Measurements from ENCODE around the gene IFT57.

- TF ChIP-seq, protein P1, sequence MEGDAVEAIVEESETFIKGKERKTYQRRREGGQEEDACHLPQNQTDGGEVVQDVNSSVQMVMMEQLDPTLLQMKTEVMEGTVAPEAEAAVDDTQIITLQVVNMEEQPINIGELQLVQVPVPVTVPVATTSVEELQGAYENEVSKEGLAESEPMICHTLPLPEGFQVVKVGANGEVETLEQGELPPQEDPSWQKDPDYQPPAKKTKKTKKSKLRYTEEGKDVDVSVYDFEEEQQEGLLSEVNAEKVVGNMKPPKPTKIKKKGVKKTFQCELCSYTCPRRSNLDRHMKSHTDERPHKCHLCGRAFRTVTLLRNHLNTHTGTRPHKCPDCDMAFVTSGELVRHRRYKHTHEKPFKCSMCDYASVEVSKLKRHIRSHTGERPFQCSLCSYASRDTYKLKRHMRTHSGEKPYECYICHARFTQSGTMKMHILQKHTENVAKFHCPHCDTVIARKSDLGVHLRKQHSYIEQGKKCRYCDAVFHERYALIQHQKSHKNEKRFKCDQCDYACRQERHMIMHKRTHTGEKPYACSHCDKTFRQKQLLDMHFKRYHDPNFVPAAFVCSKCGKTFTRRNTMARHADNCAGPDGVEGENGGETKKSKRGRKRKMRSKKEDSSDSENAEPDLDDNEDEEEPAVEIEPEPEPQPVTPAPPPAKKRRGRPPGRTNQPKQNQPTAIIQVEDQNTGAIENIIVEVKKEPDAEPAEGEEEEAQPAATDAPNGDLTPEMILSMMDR (IDR thresholded peaks at IDR 0.05; ENCODE audit: control extremely low read depth in 1 of 3, insufficient read depth in 1 of 3, low read depth in 1 of 3, low read length in 3 of 3): no peak
- TF ChIP-seq SP1 (IDR thresholded peaks at IDR 0.05; ENCODE audit: low read depth, low read length): no peak
- TF ChIP-seq EZH2 (IDR thresholded peaks at IDR 0.05; ENCODE audit: low read depth, low read length, severe bottlenecking): no peak
- no peak for TF ChIP-seq POLR2A (IDR thresholded peaks at IDR 0.05; ENCODE audit: control extremely low read depth in 1 of 2, low read depth in 2 of 2, low read length in 2 of 2)
- TF ChIP-seq CTBP2 (IDR thresholded peaks at IDR 0.05; ENCODE audit: borderline replicate concordance, insufficient read depth, insufficient read length, low read length): no peak
- no peak for TF ChIP-seq TEAD4 (IDR thresholded peaks at IDR 0.05; ENCODE audit: low read depth, low read length)
- TF ChIP-seq NRF1 (IDR thresholded peaks at IDR 0.05; ENCODE audit: low read depth, low read length): no peak
- no peak for TF ChIP-seq SIN3A (conservative IDR thresholded peaks at IDR 0.05 in 1 of 2, IDR thresholded peaks at IDR 0.05 in 1 of 2; ENCODE audit: low read depth in 1 of 2, low read length in 2 of 2)
- no peak for TF ChIP-seq EGR1 (IDR thresholded peaks at IDR 0.05; ENCODE audit: borderline replicate concordance, low read depth, low read length)
- no peak for TF ChIP-seq KDM1A (IDR thresholded peaks at IDR 0.05; ENCODE audit: borderline replicate concordance, low read length)
- no peak for TF ChIP-seq POLR2AphosphoS5 (IDR thresholded peaks at IDR 0.05; ENCODE audit: low read depth, low read length)
Observed at GRCh38 chr3:108124337-108125152, 97.7 kb downstream of the IFT57 start.
